HL-60/S4 treated with retinoic acid at 250 ng/mL for 4 days and 3 days (cell line): ENCODE measurements around the gene SDR42E2.
"Not testable (repeated sequence)": the region's sequence is repeated elsewhere in the genome, so short reads cannot be mapped to it uniquely, and the experiment has no call there.

Source experiments
- in situ Hi-C: fragments of 300-500 bp; cut with MboI; formaldehyde crosslinking; loops from 2 replicates; pipeline ENCODE4 v1.7.0; 2022; ENCODE audit warnings: low sequenced_read_pairs

Gene SDR42E2

DNA sequence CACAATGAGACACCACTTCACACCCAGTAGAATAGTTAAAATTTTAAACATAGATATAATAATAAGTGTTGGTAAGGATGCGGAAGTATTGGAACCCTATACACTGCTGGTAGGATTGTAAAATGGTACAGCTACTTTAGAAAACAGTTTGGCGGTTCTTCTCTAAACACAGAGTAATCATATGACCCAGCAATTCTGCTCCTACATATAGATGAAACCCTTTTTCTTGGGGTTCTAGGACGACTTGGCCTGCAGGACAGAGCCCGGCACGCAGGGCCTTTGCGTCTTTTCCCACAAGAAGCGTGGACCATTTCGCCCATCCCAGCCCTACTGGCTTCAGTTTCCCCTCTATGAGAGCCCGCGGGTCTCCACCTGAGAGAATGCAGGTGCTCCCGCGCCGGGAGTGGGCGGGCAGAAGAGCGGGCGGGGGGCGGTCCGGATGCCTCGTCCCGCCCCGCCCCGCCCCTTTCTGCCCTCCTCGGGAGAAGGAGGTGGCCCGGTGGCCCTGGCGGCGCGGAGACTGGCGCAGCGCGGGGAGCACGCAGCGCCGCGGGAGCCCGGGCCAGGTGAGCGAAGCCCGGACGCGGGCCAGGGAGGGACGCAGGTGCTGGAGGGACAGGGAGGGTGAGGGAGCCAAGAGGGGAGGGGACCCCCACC is at the start of gene SDR42E2:
Gene SDR42E2 (plus strand): TSS at position 508 of the 657 bp plus-strand sequence. CDS start 3,077 bp downstream, outside the sequence.
- in situ Hi-C loops, result no loop called here

DNA sequence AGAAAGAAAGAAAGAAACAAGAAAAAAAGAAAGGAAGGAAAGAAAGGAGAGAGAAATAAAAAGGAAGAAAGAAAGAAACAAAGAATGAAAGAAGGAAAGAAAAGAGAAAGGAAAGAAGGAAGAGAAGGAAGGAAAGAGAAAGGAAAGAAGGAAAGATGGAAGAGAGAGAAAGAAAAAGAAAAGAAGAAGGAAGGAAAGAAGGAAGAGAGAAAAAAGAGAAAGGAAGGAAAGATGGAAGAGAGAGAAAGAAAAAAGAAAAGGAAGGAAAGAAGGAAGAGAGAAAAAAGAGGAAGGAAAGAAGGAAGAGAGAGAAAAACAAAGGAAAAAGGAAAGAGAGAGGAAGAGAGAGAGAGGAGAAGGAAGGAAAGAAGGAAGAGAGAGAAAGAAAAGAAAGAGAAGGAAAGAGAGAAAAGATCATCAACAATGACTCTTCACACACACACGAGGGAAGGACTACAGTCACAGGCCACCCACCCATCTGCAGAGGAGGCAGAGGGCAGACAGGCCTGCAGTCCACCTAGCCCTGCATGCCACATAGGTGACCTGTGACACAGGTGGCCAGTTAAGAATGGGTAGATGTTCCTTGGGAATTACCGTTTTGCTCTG is 46.1 kb upstream of the SDR42E2 start:
- in situ Hi-C loops, result no loop called here

DNA sequence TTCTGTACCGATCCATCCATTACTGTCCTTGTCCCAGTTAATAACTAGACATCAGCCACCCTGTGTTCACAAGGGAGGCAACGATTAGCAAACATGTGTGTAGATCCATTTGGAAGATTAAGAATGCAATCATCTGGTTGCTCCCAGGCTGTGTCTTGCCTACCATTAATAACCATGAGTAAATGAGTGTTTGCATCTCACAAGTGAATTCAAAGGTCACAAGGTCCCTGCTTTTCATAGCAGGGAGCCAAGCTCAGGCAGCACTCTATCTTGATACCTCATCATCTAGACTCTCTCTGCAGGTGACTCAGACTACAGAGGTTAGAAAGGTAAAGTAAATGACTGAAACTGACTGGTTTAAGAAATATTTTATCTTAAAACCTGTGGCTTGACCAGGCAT is 44.7 kb upstream of the SDR42E2 start:
- in situ Hi-C loops, result no loop called here

DNA sequence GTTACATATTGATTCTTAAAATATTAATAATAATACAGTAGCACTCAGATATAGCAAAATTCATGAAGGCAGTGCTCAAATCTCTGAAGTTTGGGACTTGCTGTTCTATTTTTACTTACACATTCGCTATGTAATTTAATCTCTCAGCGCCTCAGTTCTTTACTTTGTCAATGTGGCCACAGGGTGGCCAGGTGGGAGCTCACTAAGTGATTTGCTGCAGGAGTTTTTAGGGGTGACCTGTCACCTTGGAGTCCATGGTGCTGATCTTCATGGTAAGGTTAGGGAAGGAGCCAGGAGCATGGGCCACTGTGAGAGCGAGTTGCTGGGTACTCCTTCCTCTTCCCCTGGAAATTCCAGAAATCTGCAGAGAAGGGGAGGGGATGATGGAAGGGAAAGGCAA is 41.9 kb upstream of the SDR42E2 start:
- in situ Hi-C loops, result no loop called here

DNA sequence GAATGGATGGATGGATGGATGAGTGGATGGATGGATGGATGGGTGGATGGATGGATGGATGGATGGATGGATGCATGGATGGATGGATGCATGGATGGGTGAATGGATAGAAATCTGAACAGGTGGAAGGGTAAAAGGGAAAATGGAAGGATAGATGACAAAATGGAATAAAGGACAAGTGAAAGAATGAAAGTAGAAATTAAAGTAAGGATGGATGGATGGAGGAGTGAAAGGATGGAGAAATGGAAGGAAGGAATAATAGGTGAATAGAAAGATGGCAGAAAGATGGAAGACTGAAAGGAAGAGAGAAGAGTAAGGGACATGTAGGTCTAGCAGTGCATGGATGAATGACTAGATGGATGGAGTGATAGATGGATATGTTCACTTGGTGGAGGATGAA is 40.1 kb upstream of the SDR42E2 start:
- in situ Hi-C loops, result no loop called here

DNA sequence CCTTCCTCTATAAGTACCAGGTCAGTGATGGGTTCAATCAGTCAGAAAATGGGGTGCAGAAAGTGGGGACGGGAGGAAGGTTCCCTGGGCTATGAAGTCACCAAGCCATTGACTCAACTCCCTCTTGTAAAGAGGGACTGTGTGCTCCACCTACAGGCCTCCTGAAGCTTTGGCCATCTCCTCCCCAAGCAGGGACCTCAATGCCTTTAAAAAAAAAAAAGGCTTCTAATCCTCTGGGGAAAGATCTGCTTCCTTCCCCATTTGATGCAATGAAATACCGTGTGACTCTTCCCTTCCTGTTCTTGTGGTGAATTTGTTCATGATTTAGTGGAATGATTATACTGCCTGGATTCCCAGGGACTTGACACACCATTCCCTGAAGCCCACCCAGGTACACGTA is 39.2 kb upstream of the SDR42E2 start:
- in situ Hi-C loops, result no loop called here

DNA sequence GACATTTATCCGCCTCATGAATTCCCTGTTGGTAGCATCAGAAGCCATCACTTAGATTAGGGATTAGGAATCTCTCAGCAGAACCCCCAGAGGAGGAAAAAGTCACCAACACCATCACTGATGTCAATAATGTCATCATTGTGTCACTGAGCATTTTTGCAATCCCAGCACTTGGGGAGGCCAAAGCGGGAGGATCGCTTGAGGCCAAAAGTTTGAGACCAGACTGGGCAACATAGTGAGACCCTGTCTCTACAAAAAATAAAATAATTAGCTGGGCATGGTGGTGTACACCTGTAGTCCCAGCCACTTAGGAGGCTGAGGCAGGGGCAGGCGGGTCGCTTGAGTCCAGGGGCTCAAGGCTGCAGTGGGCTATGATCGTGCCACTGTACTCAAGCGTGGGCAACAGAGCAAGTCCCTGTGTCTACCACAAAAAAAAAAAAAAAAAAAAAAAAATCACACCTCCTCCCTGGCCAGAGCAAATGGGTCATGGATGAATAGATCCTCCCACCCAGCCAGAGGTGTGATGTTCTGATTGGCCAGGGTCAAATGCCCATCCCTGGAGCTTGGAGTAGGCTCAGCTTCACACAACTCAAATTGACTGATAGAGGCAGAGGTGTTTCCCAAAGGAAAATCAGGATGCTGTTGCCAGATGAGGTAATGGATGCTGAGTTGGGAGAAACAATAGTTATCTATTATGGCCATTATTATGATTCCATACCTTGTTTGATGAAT is 38.4 kb upstream of the SDR42E2 start:
- in situ Hi-C loops, result no loop called here

DNA sequence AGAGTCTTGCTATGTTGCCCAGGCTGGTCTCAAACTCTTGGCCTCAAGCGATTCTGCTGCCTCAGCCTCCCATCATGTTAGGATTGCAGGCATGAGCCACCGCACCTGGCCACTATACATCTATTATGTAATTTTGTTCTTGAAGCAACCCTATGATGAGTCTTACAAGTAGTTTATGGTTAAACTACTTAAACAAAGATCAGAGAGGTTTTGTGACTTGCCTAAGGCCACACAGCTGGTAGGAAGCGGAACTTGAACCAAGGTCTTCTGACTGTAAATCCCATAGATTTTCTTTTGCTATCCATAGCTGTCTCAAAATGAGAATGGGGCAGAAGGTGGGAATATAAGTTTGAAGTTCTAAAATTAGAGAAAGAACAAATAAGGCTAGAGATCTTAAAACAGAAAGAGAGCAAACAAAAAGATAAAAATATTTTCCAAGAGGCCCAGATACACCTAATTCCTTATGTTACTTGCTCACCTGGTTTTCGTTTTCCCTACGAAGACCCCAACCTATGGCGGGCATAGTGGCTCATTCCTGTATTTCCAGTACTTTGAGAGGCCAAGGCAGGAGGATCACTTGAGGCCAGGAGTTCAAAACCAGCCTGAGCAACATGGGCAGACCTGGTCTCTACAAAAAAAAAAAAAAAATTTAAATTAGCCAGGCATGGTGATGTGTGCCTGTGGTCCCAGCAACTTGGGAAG is 37.6 kb upstream of the SDR42E2 start:
- in situ Hi-C loops, result no loop called here

DNA sequence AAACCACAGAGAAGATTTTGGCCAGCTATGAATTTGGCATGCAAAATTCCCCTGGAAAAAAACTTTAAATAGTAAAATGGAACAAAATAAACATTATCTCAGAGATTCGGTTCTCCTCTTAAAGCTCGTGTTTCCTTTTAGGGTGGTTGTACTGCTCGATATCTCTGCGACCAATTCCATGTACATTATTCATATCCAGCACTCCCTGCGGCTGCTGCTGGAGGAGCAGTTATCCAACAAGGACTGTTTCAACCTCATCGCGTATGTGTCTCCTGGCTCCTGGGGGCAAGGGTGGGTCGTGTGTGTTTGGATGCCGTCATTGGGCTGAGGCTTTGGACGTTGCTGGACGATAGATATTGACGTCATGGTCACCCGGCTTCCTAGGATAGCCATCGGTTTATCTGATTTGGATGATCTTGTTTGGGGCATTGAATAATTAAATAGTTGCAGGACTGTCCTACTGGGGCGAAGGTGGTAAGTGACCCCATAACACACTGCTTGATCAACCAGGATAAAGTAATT is 36.2 kb upstream of the SDR42E2 start:
- in situ Hi-C loops, result no loop called here

DNA sequence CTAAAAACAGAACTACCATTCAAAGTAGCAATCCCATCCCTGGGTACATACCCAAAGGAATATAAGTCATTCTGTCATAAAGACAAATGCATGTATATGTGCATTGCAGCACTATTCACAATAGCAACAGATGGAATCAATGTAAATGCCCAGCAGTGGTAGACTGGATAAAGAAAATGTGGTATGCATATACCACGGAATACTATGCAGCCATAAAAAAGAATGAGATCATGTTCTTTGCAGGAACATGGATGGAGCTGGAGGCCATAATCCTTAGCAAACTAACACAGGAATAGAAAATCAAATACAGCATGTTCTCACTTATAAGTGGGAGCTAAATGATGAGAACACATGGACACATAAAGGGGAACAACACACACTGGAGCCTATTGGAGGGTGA is 33.8 kb upstream of the SDR42E2 start:
- in situ Hi-C loops, result not testable (repeated sequence)

DNA sequence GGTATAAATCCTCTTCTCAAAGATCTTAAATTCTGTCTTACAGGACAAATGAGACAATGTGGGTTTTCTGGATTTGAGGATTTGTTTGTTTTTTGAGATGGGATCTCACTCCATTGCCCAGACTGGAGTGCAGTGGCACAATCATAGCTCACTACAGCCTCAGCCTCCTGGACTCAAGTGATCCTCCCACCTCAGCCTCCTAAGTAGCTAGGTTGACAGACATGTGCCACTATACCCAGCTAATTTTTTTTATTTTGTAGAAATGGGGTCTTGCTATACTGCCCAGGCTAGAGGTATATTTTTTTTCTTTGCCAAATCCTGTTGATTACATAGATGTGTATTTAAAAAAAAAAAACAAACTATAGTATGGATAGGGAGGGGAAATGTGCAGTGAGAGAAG is 31.8 kb upstream of the SDR42E2 start:
- in situ Hi-C loops, result no loop called here

DNA sequence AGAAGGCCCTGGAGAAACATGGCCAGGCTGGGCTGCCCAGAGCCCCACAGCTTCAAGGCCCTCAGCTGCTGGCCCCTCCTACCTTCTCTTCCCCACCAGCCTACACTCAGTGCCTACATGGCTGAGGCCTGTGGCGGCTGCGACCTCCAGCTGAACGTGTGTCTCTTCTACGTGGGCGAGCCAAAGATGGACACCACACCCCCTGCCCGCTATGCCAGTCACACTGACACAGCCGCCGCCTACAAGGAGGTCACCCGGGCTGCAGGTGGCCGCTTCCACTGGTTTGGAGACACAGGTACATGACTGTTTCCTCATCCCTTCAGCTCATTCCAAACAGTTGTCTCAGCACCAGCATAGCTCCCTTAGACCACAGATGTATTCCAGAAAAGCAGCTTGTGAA is 29.5 kb upstream of the SDR42E2 start:
- in situ Hi-C loops, result no loop called here

DNA sequence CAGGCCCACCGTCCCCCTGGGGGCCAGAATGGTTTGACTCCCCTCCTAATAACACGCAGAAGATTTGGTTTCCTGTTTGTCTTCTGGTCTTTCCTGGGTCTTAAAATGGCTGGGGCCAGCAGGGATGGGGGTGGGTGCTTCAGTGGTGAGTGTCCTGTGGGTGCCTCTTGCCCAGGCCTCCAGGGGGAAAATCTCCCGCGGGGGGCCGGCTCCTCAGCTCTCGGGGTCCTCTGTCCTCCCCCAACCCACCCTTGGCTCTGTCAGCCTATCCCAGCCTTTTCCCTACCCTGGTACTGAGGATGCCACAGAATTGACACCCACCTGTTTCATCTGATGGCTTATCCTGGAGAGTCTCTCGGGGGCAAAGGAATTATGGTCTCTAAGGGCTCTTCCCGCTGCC is 23.8 kb upstream of the SDR42E2 start:
- in situ Hi-C loops, result no loop called here

DNA sequence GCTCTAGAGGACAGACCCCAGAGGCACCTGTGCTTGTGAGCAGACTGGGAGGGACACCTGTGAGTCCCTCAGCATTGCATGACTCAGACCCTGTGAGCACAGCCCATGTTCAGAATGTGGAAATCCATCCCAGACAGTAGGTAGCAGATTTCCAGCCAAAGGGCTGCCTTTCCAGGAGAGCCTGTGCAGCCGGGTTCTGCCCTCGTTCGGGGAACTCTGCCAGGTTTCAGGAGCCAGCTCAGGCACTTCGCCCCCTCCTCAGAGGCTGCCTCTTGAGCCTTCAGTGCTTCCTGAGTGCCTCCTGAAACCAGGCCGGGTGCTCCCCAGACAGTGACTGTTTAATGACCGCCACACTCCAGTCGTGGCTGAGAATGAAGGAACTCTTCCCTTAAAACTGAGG is 23.3 kb upstream of the SDR42E2 start:
- in situ Hi-C loops, result no loop called here

DNA sequence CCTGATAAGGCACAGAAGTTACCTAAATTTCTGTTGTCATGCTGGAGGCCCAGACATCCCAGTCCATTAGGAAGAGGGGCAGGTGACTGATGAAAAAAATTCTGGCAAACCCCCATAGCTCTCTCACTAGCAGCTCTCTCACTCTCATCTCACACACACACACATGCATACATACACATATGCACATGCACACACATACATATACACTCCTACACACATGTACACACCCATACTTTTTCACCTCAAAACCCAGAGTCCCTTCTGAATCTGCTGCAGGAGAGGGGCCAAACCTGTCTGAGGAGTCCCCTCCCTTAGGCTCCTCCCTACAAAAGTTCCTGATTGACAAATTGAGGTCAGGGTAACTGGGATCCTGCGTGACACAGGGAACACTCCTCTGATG is 22.6 kb upstream of the SDR42E2 start:
- in situ Hi-C loops, result no loop called here

DNA sequence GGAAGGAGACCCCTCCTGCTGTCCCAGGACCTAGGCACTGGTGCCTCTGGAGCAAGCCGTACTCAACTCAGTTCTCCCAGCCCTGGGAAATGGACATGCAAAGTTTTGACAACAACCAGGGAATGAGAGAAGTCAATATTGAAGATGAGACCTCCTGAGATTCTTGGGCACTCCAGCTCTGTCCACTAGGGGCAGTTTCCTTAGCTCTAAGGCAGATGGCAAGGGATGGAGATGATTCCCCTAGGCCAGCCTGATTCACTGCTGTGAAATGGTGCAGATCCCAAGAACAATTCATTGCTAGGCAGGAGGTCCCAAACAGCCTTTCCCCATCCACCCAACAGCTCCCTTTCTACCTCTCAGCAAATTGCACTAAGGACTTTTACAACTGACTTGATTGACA is 20.5 kb upstream of the SDR42E2 start:
- in situ Hi-C loops, result no loop called here

DNA sequence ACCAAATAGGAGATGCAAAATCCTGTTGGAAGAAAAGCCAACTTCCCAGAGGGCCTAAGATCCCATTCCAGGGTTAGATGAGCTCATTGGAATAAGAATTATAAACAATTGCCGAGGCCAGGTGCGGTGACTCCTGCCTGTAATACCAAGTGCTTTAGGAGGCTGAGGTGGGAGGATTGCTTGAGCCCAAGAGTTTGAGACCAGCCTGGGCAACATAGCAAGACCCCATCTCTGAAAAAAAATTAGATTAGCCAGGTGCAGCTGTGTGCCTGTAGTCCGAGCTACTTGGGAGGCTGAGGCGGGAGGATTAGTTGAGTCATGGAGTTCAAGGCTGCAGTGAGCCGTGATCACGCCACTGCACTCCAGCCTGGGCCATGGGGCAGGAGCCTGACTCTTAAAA is 17.8 kb upstream of the SDR42E2 start:
- in situ Hi-C loops, result no loop called here

DNA sequence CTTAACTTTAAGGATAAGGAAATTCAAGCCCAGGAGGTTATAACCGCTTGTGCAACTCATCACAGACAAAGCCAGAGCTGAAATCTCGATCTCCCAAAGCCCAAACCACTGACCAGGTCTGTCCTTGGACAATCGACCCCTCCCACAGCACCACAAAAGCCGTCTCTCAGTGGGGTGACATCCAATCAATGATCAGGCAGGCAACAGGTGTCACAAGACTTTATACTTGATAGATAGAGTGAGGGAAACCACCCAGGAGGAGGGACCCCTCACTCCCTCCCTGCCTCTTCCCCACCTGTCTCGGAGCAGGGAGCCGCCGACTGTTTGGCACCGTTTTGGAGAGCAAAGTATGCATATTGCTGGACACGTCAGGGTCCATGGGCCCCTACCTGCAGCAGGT is 14.5 kb upstream of the SDR42E2 start:
- in situ Hi-C loops, result no loop called here

DNA sequence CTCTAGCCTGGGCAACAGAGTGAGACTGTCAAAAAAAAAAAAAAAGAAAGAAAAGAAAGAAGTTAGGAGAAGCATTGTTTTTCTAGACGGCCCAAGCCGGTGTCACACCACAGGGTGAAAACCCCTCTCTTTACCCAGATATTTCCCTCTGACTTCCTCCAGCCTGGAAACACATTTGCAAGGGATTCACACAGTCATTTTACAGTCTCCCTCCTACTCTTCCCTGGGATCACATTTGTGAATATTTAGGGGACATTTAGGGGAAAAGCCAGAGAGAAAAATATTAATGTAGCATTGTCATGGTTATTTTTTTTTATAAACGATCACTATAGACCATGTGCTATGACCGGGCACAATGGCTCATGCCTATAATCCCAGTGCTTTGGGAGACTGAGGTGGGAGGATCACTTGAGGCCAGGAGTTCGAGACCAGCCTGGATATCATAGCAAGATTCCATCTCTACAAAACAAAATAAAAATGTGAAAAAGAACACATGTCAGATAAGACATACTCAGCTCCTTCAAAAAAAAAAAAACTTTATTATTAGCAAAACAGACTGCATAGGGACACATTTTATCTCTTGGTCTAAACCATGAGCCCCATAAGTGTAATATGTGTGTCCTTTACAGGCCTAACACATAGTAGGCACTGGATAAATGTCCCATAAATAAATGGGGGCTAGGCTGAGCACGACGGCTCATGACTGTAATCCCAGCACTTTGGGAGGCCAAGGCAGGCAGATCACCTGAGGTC is 10.9 kb upstream of the SDR42E2 start:
- in situ Hi-C loops, result no loop called here

DNA sequence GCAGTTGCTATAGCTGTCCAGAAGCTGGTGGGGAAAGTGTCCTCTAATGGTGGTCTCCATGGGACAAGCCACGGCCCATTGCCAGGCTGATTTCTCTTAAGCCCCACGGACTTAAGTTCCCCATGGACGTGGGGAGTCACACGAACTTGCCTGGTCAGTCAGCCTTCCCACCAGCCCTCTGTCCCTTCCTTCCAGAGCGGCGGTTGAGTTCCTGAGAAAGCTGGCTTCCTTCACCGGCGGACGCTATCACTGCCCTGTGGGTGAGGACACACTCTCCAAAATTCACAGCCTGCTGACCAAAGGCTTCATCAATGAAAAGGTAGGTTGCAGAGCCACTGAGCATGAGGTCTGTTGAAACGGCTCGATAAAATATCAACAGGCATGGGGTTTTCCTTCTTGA is 10.0 kb upstream of the SDR42E2 start:
- in situ Hi-C loops, result no loop called here

DNA sequence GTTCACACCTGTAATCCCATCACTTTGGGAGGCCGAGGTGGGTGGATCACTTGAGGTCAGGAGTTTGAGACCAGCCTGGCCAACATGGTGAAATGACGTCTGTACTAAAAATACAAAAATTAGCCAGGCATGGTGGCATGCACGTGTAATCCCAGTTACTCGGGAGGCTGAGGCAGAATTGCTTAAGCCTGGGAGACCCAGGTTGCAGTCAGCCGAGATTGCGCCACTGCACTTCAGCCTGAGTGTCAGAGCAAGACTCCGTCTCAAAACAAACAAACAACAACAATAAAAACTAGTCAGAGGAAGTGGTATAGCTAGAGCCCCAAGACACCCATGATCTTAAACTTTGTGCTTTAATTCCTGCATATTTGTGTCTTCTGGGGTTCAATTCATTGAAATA is 9.2 kb upstream of the SDR42E2 start:
- in situ Hi-C loops, result not testable (repeated sequence)
